ENCODE data around the gene GABARAP. TPM values are rescaled to one million over a fixed set of nuclear protein-coding genes. Genes with fewer than 3 reads are reported as not detected.

Gene GABARAP
- total and polyA plus RNA-seq, 2 of the 8 experiments (the other 6 are each of a cell fraction or from before 2014, with no cell fraction given), result 252 to 581 TPM

GRCh38 chr17:7253082-7253481 lies 10.8 kb upstream of the GABARAP start:
- H3K27me3 ChIP-seq (replicated peaks in 1 of 4; ENCODE audit: control insufficient read depth in 3 of 4, extremely low read depth in 1 of 4, insufficient read depth in 3 of 4, low read length in 3 of 4), result no peaks in the 10 kb centered on the region
- no peak overlapping the region for H3K4ac ChIP-seq (replicated peaks; ENCODE audit: insufficient read length, low read depth, low read length)
- H2AK5ac ChIP-seq (ENCODE audit: low read depth, low read length), result no peak overlapping the region
- DNase-seq (ENCODE audit: low read depth in 1 of 2, low spot score in 2 of 2), result no peak
- peaks cover 16% of the 10 kb centered on the region for H3K79me1 ChIP-seq (ENCODE audit: low read depth, low read length)
- no peak overlapping the region for H3K18ac ChIP-seq (ENCODE audit: extremely low read depth, low read length)
- peaks cover 0 to 9% (median 4%) of the 10 kb centered on the region in 4 experiments; a peak in 6 of 7 replicates for H3K4me1 ChIP-seq (replicated peaks in 1 of 4; ENCODE audit: control insufficient read depth in 3 of 4, insufficient read depth in 4 of 4, low read length in 3 of 4)
- H2BK12ac ChIP-seq (ENCODE audit: low read depth, low read length), result no peak overlapping the region
- no peaks in the 10 kb centered on the region for H3K9me3 ChIP-seq (ENCODE audit: insufficient read depth in 2 of 2, low read depth in 1 of 2, low read length in 1 of 2)
- peaks cover 4 to 11% of the 10 kb centered on the region in 2 experiments for H4K20me1 ChIP-seq (replicated peaks in 1 of 2; ENCODE audit: control insufficient read depth in 1 of 2, insufficient read depth in 2 of 2, low read length in 2 of 2)
- TF ChIP-seq CTCF (IDR thresholded peaks at IDR 0.05; ENCODE audit: control extremely low read depth in 1 of 3, insufficient read depth in 1 of 3, low read depth in 1 of 3, low read length in 3 of 3), result no peak
- TF ChIP-seq ASH2L (IDR thresholded peaks at IDR 0.05; ENCODE audit: low read length), result no peak
- no peak for TF ChIP-seq KDM1A (IDR thresholded peaks at IDR 0.05; ENCODE audit: borderline replicate concordance, low read length)
- POLR2A ChIA-PET (ENCODE audit: partially characterized antibody), result interaction anchor here (5.4 kb wide), 1 partner anchor 8 kb away, joined by 80 read pairs; the partner anchor contains the start of gene CLDN7
- H3K27ac ChIP-seq (ENCODE audit: low read depth, low read length), result 0 out of 2 replicates have a peak overlapping the region, but pooled peaks have one; percentile 97
- peaks cover 2 to 19% (median 10%) of the 10 kb centered on the region in 4 experiments; a peak in 6 of 8 replicates for H3K36me3 ChIP-seq (ENCODE audit: control insufficient read depth in 2 of 4, insufficient read depth in 4 of 4, low read length in 3 of 4)
- H2BK120ac ChIP-seq (replicated peaks; ENCODE audit: low read depth, low read length), result no peak overlapping the region
- no peak overlapping the region for H2AFZ ChIP-seq (ENCODE audit: low read length)
- no peak overlapping the region for H2BK15ac ChIP-seq (ENCODE audit: low read length)
- peak overlapping the region in 3 of 4 experiments; percentile 58 to 90 (median 89); a peak in 6 of 7 replicates for H3K9ac ChIP-seq (replicated peaks in 1 of 4; ENCODE audit: extremely low read depth in 1 of 4, low read depth in 3 of 4, low read length in 3 of 4)
- H4K91ac ChIP-seq (replicated peaks; ENCODE audit: insufficient read length, low read length), result no peak overlapping the region
- H2BK20ac ChIP-seq (ENCODE audit: low read length), result no peak overlapping the region
- H3K4me2 ChIP-seq (ENCODE audit: insufficient read depth in 1 of 2, low read depth in 2 of 2, low read length in 2 of 2), result peak overlapping the region; percentile 79 to 89
- CTCF ChIA-PET (ENCODE audit: partially characterized antibody), result no interaction called here
- 83% methylated on average over 5 of the region's 5 CpGs; no CpG with 5 or more reads in 1 of the 2 experiments for WGBS, 2 experiments (ENCODE audit: extremely low coverage in 1 of 2, insufficient coverage in 1 of 2, insufficient read length in 1 of 2, insufficient replicate concordance in 2 of 2, low coverage in 1 of 2, low lambda C conversion rate in 2 of 2, missing lambda C conversion rate in 1 of 2)
- no peak overlapping the region for H3K23ac ChIP-seq (ENCODE audit: insufficient read length)
- H3K4me3 ChIP-seq (ENCODE audit: extremely low read depth in 1 of 4, insufficient read depth in 2 of 4, low read depth in 3 of 4, low read length in 4 of 4), result peak overlapping the region; percentile 58 to 84 (median 79)
- H2BK5ac ChIP-seq (ENCODE audit: low read depth, low read length), result no peak overlapping the region
- no peak overlapping the region for H3K56ac ChIP-seq (replicated peaks; ENCODE audit: insufficient read length, low read depth, low read length)
- H4K5ac ChIP-seq (ENCODE audit: insufficient read length, low read depth, low read length), result no peak overlapping the region
- no peak overlapping the region for H3K14ac ChIP-seq (ENCODE audit: insufficient read length)
- peaks cover 7% of the 10 kb centered on the region for H3K23me2 ChIP-seq (ENCODE audit: low read depth, low read length)
- FAIRE-seq, result no peak
- H4K8ac ChIP-seq (ENCODE audit: extremely low read depth, insufficient read depth, low read length), result no peak overlapping the region
- peaks cover 23 to 41% of the 10 kb centered on the region in 2 experiments for H3K79me2 ChIP-seq (ENCODE audit: control insufficient read depth in 1 of 2, insufficient read depth in 2 of 2, low read length in 2 of 2)
